Effector CD4-positive, alpha-beta T cell (primary cell): Measurements from ENCODE around the gene ZIC5.

ENCODE experiments used
- DNase-seq: peaks from one replicate; pipeline ENCODE4 v3.0.0-alpha.2; 2020

ZIC5 gene

GRCh38 chr13:99975626-99976025 lies 4.1 kb upstream of the ZIC5 start:
- no peak for DNase-seq

GRCh38 chr13:99974939-99975561 lies 3.5 kb upstream of the ZIC5 start:
- no peak for DNase-seq

- no peak for DNase-seq
Measured at GRCh38 chr13:99974296-99974938, 2.9 kb upstream of the ZIC5 start.

- no peak for DNase-seq
Measured at GRCh38 chr13:99973808-99974185, 2.2 kb upstream of the ZIC5 start.

GRCh38 chr13:99973163-99973807 lies 1.7 kb upstream of the ZIC5 start:
- DNase-seq, result no peak

- no peak for DNase-seq
Measured at GRCh38 chr13:99972190-99972731, 694 bp upstream of the ZIC5 start.

GRCh38 chr13:99970651-99971575 lies 654 bp downstream of the ZIC5 start:
- DNase-seq, result no peak

GRCh38 chr13:99969919-99970650 lies 1.5 kb downstream of the ZIC5 start:
- no peak for DNase-seq

GRCh38 chr13:99969453-99969918 lies 2.1 kb downstream of the ZIC5 start:
- DNase-seq, result no peak

- DNase-seq, result no peak
Measured at GRCh38 chr13:99968521-99969452, 2.8 kb downstream of the ZIC5 start.

- no peak for DNase-seq
Measured at GRCh38 chr13:99967869-99968520, 3.6 kb downstream of the ZIC5 start.

- DNase-seq, result no peak
Measured at GRCh38 chr13:99967498-99967868, 4.1 kb downstream of the ZIC5 start.

- no peak for DNase-seq
Measured at GRCh38 chr13:99966064-99966805, 5.3 kb downstream of the ZIC5 start.

- DNase-seq, result no peak
Measured at GRCh38 chr13:99965329-99966000, 6.1 kb downstream of the ZIC5 start.

GRCh38 chr13:99963816-99964339 lies 7.7 kb downstream of the ZIC5 start:
- DNase-seq, result no peak

GRCh38 chr13:99962242-99962641 lies 9.3 kb downstream of the ZIC5 start:
- DNase-seq, result no peak

- DNase-seq, result no peak
Measured at GRCh38 chr13:99961636-99962035, 9.9 kb downstream of the ZIC5 start.

GRCh38 chr13:99960663-99961311 lies 10.8 kb downstream of the ZIC5 start:
- no peak for DNase-seq
